CD4-positive, alpha-beta T cell treated with Interleukin-2 at 100 ng/mL for 4 hours (primary cell): Measurements from ENCODE around the gene SAT2.
A peak's percentile ranks its signal among the peaks of the same experiment; 100 is the strongest.
"Not testable (repeated sequence)": the region's sequence is repeated elsewhere in the genome, so short reads cannot be mapped to it uniquely, and the experiment has no call there.

ENCODE experiments used
- DNase-seq: peaks from one replicate; pipeline ENCODE4 v3.0.0-alpha.2; 2020; ENCODE audit warnings: low spot score

Gene SAT2

DNA sequence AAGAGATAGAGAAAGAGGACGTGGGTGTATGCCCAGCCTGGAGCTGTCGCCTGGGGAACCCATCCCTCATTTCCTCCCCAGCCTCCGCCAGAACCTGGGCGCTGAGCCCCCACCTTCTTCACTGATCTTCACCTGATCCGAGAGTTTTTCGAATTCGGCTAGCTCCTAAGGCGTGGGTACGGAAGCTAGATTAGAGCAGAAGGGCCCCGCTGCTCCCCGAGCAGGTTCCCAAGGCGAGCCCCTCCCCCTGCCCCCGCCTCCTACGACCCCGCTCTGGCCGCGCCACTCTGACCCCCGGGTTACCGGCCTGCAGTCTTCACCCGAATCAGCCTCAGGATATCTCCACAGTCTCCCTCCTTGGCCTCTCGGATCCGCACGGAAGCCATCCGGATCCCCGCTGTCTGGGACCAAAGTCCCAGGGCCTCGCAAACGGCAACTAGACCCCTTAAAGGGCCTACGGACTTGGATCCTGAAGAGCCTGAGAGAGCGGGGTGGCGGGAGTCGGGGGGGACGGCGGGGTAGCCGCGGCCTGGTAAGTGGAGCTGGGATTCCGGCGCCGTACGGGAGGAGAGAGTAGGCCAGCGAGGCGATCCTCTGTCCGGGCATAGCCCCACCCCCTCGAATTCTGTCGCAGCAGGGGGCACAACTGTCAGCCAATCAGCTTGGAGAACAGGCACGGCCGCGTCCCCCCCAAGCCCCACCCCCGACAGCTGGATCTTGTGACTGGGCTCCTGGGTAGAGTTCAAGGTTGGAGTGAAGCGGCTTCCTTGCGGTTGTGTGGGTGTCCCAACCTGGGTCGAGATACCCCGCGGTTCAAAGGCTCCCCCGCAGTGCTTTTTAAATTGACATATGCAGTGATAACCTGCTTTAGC, at the start of gene SAT2:
SAT2 (minus strand) TSS at position 572 of the 872 bp plus-strand sequence; CDS start at position 386, 186 bp downstream.
- DNase-seq, result peak; percentile 87

DNA sequence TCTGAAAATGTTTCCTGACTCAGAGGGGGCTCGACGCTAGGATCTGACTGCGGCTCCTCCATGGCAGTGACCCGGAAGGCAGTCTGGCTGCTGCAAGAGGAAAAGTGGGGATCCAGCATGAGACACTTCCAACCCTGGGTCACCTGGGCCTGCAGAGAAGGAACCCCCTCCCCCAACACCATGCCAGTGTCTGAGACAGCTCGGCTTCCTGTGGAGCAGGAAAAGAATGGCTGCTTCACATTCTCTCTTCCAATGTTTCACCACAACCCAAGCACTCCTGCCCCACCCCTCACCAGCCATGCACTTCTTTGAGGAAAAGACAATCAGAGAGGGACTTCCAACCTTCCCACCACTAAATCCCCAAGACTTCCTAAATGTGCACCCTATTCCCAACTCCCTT, 48.9 kb upstream of the SAT2 start:
- DNase-seq, result no peak

DNA sequence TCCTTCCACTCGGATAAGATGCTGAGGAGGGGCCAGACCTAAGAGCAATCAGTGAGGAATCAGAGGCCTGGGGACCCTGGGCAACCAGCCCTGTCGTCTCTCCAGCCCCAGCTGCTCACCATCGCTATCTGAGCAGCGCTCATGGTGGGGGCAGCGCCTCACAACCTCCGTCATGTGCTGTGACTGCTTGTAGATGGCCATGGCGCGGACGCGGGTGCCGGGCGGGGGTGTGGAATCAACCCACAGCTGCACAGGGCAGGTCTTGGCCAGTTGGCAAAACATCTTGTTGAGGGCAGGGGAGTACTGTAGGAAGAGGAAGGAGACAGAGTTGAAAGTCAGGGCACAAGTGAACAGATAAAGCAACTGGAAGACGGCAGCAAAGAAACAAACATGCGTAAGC, 47.3 kb upstream of the SAT2 start:
- no peak for DNase-seq

DNA sequence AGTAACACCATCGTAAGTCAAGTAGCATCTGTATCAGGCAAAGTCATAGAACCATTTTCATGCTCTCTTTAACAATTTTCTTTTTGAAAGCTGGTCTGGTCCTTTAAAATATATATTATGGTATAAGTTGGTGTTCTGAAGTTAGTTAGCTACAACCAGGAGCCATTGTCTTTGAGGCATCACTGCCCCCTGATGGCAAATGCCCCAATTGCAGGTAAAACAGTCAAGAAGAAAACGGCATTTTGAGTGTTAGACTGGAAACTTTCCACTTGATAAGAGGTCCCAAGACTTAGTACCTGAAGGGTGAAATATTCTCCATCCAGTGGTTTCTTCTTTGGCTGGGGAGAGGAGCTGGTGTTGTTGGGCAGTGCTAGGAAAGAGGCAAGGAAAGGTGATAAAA, 45.6 kb upstream of the SAT2 start:
- DNase-seq, result peak; percentile 39

- no peak for DNase-seq
These were observed 40.9 kb upstream of the SAT2 start for GRCh38 chr17:7668482-7668881.

DNA sequence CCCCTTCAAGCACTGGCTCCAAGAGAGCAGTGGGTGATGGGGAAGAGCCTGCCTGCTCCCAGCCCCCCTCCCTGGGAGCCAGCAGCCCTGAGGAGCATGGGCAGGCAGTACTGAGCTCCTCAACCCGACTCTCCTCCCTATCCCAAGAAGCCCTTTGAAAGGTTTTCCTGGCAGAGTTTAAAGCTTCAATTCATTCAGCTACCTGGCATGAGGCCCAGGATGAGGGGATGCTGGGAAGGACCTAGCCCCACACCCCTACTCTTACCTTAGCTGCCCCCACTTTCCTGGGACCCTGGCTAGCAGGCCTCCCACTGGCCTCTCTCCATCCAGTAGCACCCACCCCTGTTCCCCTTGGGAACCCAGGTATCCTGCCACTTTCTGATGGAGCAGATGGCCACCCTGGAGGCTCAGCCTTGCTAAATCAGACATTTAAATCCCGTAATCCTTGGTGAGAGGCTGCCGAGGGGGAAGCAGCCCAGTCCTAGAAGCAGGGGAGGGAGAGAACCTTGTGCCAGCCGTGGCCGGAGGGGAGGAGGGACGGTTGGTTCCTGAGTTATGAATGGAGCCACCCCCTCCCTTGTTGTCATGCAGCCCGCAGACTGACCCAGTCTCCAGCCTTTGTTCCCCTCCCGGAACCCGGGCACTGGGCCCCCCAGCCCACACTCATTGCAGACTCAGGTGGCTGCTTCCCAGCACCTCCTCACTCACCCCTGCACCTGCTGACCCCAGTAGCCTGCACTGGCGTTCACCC, 40.2 kb upstream of the SAT2 start:
- no peak for DNase-seq

DNA sequence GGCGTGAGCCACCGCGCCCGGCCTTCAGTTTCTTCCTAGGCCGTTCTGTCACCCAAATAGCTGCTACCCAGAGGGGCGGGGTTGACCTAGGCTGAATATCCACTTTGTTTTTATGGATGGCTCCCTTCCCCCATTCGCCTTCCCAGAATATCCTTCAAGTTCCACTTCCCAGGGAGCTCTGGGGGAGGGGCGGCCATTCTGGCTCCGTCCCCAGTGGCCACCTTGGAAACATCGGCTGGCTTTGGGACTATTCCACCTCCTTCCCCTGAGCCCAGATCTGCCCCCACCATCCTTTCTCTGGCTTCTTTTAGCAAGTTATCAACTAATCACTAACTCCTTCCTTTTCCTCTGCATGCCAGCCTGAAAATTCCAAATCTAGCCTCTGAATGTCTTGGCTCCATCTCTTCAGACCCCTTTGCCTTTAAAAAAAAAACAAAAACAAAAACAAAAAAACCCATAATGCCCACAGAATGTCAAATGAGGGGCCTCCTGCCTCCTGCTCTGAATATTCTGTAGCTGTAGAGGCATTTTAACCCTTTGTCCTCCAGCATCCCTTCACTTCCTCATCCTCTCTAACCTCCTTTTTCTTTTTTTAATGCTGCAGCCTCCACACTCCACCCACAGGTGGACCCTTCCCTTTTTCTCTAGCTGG, 29.5 kb upstream of the SAT2 start:
- no peak for DNase-seq

GRCh38 chr17:7655541-7655840, 27.9 kb upstream of the SAT2 start:
- no peak for DNase-seq

DNA sequence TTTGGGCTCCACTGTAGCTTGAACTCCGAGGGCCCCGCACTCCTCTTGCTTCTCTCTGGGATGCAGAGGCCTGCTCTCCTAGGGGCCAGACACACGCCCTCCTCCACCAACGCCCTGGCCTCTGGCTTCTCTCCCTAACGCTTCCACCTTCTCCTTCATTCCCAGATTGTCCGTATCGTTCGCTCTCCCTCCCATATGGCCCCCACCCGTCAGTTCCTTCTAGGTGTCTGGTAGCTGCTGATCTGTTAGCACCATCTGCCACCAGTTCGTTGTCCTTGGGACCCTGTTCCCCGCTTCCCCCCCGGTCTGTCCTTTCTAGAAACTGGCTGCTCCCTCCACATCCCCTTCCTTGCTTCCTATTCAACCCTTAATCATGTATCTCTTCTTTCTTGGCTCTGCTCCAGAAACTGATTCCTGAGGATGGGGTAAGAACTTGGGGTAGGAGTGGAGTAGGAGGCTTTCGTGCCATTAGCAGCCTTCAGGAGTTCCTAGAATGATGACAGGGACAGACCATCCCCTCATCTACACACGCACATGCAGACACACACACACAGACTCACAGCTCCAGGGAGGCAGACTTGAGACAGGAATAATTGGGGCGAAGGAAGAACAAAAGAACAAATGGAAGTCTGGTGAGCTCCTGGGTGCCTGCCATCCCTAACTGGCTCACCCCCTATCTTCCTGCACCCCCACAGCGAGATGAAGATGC, 27.4 kb upstream of the SAT2 start:
- DNase-seq, result no peak

DNA sequence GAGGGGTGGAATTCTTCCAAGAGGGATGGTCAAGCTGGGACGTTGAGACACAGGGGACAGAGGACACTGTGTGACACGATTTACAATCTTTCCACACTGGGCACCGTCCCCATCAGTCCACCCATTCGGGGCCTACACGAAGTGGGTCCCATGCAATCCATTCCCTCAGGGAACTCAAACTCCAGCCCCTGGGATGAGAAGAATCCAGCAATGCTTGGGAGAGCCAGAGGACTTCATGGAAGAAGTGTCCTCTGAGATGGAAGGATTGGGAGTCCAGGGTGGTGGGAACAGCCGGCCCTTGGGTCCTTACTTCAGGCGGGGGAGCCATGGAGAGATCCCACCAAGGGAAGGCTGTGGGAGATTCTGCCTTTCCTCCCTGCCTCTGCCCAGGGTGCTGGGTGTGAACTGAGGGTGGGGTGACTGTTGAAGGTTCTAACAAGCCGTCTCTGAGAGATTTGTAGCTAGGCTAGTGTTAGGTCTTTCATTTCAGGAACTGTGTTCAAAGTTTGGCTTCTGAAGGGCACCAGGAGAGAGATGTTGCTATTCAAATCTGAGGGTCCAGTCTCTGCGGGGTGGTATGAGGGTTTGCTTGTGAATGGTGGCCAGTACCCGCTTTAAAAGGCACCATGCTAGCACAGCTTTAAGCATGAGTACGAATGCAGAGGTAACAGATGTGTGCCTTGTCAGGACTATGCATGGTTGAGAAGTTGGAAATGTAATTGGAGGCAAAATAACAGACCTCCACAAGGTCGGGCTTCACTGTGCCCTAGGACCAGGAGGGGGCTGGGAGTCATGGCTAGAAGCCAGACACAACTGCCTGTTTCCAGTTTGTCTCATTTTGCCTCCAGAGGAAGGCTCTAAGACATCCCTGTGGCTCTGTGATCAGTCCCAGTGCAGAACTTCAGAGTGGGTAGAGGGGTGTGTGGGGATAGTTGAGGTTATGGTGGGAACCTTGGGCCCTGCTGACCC, 25.1 kb upstream of the SAT2 start:
- no peak for DNase-seq

GRCh38 chr17:7651665-7652387, 24.2 kb upstream of the SAT2 start:
- DNase-seq, result no peak

DNA sequence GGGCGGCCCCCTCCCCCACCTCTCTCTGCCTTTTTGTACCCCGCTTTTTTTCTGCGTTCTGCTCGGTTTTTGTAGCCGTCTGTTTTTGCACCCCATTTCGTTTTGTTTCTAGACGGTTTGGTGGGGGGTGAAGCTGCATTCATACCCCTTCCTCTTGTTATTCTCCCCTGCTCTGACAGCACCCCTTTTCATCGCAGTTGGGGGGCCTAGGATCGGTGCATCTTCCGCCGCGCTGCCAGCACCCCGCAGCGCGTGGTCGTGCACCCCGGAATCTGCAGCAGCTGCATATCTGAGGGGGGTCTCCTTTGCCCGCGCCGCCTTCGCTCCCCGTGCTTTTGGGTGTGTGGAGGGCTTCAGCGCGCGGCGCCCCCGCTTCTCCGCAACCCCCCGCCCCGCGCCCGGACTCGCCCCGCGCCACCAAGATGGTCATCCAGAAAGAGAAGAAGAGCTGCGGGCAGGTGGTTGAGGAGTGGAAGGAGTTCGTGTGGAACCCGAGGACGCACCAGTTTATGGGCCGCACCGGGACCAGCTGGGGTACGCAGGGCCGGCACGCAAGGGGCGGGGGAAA, 23.6 kb upstream of the SAT2 start:
- DNase-seq, result no peak

GRCh38 chr17:7650509-7651096, 23.0 kb upstream of the SAT2 start, which contains the start of gene ATP1B2:
ATP1B2 (plus strand) TSS chr17:7650926; CDS start chr17:7651519, 593 bp downstream.
- DNase-seq, result peak; percentile 72

GRCh38 chr17:7647018-7647417, 19.4 kb upstream of the SAT2 start:
- no peak for DNase-seq

GRCh38 chr17:7646457-7646856, 18.8 kb upstream of the SAT2 start:
- no peak for DNase-seq

DNA sequence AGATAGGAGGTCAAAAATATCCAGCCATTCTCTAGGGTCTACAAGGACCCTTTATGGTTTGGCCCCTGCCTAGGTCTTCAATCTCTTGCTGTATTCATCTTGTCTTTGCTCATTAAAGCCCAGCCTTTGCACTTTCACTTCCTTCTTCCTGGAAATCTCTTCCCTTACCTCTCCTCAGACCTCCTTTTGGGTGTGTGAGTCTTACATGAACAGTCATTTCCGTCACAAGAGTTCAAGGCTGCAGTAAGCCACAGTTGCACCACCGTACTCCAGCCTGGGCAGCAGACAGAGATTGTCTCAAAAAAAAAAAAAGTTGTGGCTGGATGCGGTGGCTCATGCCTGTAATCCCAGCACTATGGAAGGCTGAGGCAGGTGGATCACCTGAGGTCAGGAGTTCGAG, 17.2 kb upstream of the SAT2 start:
- no peak for DNase-seq

- not testable (repeated sequence) for DNase-seq
These were observed 14.0 kb upstream of the SAT2 start for GRCh38 chr17:7641635-7642034.

- no peak for DNase-seq
These were observed 13.2 kb upstream of the SAT2 start for GRCh38 chr17:7640783-7641182.

- DNase-seq, result no peak
These were observed 8.5 kb upstream of the SAT2 start for GRCh38 chr17:7636163-7636562.

DNA sequence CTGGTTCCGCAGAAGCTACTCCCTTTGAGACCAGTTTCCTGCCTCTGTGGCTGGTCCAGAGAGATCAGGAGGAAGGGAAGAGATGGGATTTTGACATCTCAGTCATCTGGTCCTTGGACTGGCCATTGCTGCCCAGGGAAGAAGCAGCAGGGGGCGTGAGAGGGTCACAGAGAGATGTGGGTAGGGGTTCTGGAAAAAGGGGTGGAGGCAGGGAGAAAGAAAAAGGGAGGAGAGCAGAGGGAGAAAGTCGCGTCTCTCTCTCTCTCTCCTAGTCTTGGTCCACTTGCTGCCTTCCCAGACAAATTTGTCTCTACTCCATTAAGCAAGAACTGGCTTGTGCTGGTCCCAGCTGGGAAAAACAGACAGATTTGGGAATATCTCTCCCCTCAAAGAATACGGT, 6.8 kb upstream of the SAT2 start:
- no peak for DNase-seq
